HepG2 (cell line): ENCODE measurements around the gene PXT1. TPM values are rescaled to one million over a fixed set of nuclear protein-coding genes. Genes with fewer than 3 reads are reported as not detected.
A peak's percentile ranks its signal among the peaks of the same experiment; 100 is the strongest.

Experiments used
- BCLAF1 ChIP-seq: fragments of 450-650 bp; IDR thresholded peaks from 2 replicates; pipeline ENCODE4 v1.6.1; 2017; ENCODE audit warnings: mild to moderate bottlenecking
- DPF2 ChIP-seq: sonication (generic); formaldehyde crosslinking; IDR thresholded peaks from 2 replicates; pipeline ENCODE4 v1.4.0; 2020; ENCODE audit warnings: mild to moderate bottlenecking, low read depth, missing genetic modification reagents, borderline replicate concordance
- E2F5 ChIP-seq: sonication (generic); formaldehyde crosslinking; conservative IDR thresholded peaks from 2 replicates; pipeline ENCODE4 v1.4.0; 2020; ENCODE audit warnings: missing genetic modification reagents
- KDM1A ChIP-seq: IDR thresholded peaks from 2 replicates; pipeline ENCODE4 v1.6.1; 2016; ENCODE audit warnings: missing compliant biosample characterization
- MTF1 ChIP-seq: sonication (generic); formaldehyde crosslinking; IDR thresholded peaks from 2 replicates; pipeline ENCODE4 v1.5.0; 2020; ENCODE audit warnings: missing genetic modification reagents
- MTF2 ChIP-seq: sonication (generic); formaldehyde crosslinking; IDR thresholded peaks from 2 replicates; pipeline ENCODE4 v1.5.0; 2020; ENCODE audit warnings: missing genetic modification reagents, borderline replicate concordance
- NFE2L1 ChIP-seq: sonication (generic); formaldehyde crosslinking; IDR thresholded peaks from 2 replicates; pipeline ENCODE4 v1.4.0; 2020; ENCODE audit warnings: missing genetic modification reagents, mild to moderate bottlenecking, borderline replicate concordance
- RNF219 ChIP-seq: sonication (generic); formaldehyde crosslinking; IDR thresholded peaks from 2 replicates; pipeline ENCODE4 v1.5.0; 2020; ENCODE audit warnings: mild to moderate bottlenecking, missing genetic modification reagents
- SOX13 ChIP-seq, 3 experiments: fragments of 450-650 bp in 1 of 3; sonication (generic) in 1 of 3; formaldehyde crosslinking in 1 of 3; IDR thresholded peaks in 2 of 3; conservative IDR thresholded peaks in 1 of 3; 2 replicates each; pipeline versions ENCODE4 v1.5.0 to v1.6.1; 2016 to 2020; ENCODE audit warnings: antibody characterized with exemption in 1 of 3, mild to moderate bottlenecking in 1 of 3, missing compliant biosample characterization in 1 of 3, missing genetic modification reagents in 1 of 3, moderate library complexity in 1 of 3
- ZKSCAN5 ChIP-seq: sonication (generic); formaldehyde crosslinking; IDR thresholded peaks from 2 replicates; pipeline ENCODE4 v1.5.1; 2020; ENCODE audit warnings: mild to moderate bottlenecking, missing genetic modification reagents
- ZNF564 ChIP-seq: sonication (generic); formaldehyde crosslinking; IDR thresholded peaks from 2 replicates; pipeline ENCODE4 v1.8.1; 2023; ENCODE audit warnings: mild to moderate bottlenecking, missing genetic modification reagents
- ZNF616 ChIP-seq: sonication (generic); formaldehyde crosslinking; IDR thresholded peaks from 2 replicates; pipeline ENCODE4 v1.5.0; 2020; ENCODE audit warnings: low read depth, mild to moderate bottlenecking, missing genetic modification reagents
- ZNF784 ChIP-seq: sonication (generic); formaldehyde crosslinking; IDR thresholded peaks from 2 replicates; pipeline ENCODE4 v1.5.1; 2020; ENCODE audit warnings: missing genetic modification reagents, mild to moderate bottlenecking, borderline replicate concordance
- ZNF792 ChIP-seq: IDR thresholded peaks from 2 replicates; pipeline ENCODE4 v1.6.1; 2016
- polyA plus RNA-seq, 8 experiments: library from polyadenylated mRNA; depleted of rRNA in 3 of 8; stranded (reverse) in 7 of 8; unstranded in 1 of 8; fragments of >200 nt; fragmentation: Illumina TruSeq in 4 of 8; extraction: Trizol in 4 of 8; gene quantifications; 2 replicates each; pipeline versions ENCODE4 v1.2.1 to v1.2.3, GENCODE V29; 2011 to 2016; ENCODE audit warnings: low read depth in 4 of 8, missing spikeins in 1 of 8, mixed read lengths in 1 of 8; ENCODE audit not compliant: insufficient read depth in 1 of 8
- total RNA-seq, 5 experiments: library from RNA; depleted of rRNA; stranded (reverse); fragments of >200 nt; fragmentation: Illumina TruSeq; extraction: Trizol; gene quantifications; 2 replicates each; pipeline ENCODE4 v1.2.3, GENCODE V29; 2016; ENCODE audit warnings: low read depth in 1 of 5

The PXT1 gene
- total and polyA plus RNA-seq, 2 of the 13 experiments (the other 11 are each of a cell fraction or from before 2014, with no cell fraction given), result 0.04 TPM; not detected in 1

- TF ChIP-seq RNF219 (CRISPR knock-in tag) (no peak), MTF2 (no peak), MTF1 (peak; percentile 82; the same call in 1 of the 2 replicates), SOX13 (IDR thresholded peaks at IDR 0.05) (no peak), SOX13 (CRISPR knock-in tag; conservative IDR thresholded peaks at IDR 0.05 in 1 of 2, IDR thresholded peaks at IDR 0.05 in 1 of 2) (peak in 1 of 2 experiments; percentile 28; a peak in 1 of 4 replicates), ZNF564 (CRISPR knock-in tag) (peak; percentile 91), ZNF616 (CRISPR knock-in tag) (peak; percentile 90; the same call in 1 of the 2 replicates), NFE2L1 (CRISPR knock-in tag) (no peak; the same call in 1 of the 2 replicates), ZNF784 (CRISPR knock-in tag) (no peak; the same call in none of the 2 replicates), DPF2 (CRISPR knock-in tag) (no peak), BCLAF1 (no peak), KDM1A (CRISPR knock-in tag) (peak; percentile 61), ZNF792 (peak; percentile 90), ZKSCAN5 (CRISPR knock-in tag) (no peak; the same call in 1 of the 2 replicates), E2F5 (CRISPR knock-in tag) (no peak; the same call in 1 of the 2 replicates)
- TF ChIP-seq, all 625 proteins: peak for 372
Observed at GRCh38 chr6:36442671-36443470, at the start of gene PXT1, which contains the start of gene KCTD20 (continued).
